GM12874 (cell line): ENCODE results near the gene TTBK1.

Experiments used
- TF ChIP-seq, protein P1 (sequence below): IDR thresholded peaks from 2 replicates; pipeline ENCODE4 v1.5.1; 2011; ENCODE audit warnings: low read depth, mild to moderate bottlenecking, control low read depth, low read length, moderate library complexity; ENCODE audit not compliant: insufficient read depth

TTBK1 gene

DNA sequence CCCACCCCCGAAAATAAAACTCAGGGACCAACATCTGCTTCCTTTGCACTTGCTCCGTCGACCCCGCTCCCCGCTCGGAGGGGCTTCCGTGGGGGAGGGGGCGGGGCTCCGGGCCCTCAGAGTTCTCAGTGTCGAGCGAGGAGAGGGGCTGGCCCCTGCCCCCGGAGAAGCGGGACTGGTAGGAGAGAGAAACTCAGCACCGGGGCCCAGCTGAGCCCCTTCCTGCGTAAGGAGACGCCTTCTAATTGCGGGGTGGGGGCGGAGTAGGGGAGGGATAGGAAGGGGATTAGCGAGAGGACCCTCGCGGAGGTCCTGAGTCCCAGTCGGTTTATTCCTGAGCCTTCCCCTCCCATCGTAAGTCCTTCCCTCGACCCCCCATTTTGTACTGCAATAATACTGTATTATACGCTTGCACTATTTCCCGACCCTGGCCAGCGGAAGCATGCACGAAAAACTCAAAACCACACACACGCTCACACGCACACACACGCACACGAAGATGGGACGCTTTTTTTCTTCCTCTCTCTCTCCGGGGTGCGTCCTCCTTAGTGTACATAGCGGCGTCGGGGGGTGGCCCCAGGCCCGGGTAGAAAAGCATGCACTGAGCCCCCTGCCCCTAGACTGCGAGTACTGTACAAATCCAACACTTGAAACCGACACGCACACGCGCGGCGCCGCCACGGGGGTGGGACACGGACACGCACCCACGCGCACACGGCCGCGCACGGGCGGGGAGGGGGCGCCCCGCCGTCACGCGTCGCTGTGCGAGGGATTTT is 32.7 kb downstream of the TTBK1 start:
- TF ChIP-seq, protein P1, sequence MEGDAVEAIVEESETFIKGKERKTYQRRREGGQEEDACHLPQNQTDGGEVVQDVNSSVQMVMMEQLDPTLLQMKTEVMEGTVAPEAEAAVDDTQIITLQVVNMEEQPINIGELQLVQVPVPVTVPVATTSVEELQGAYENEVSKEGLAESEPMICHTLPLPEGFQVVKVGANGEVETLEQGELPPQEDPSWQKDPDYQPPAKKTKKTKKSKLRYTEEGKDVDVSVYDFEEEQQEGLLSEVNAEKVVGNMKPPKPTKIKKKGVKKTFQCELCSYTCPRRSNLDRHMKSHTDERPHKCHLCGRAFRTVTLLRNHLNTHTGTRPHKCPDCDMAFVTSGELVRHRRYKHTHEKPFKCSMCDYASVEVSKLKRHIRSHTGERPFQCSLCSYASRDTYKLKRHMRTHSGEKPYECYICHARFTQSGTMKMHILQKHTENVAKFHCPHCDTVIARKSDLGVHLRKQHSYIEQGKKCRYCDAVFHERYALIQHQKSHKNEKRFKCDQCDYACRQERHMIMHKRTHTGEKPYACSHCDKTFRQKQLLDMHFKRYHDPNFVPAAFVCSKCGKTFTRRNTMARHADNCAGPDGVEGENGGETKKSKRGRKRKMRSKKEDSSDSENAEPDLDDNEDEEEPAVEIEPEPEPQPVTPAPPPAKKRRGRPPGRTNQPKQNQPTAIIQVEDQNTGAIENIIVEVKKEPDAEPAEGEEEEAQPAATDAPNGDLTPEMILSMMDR, result no peak

DNA sequence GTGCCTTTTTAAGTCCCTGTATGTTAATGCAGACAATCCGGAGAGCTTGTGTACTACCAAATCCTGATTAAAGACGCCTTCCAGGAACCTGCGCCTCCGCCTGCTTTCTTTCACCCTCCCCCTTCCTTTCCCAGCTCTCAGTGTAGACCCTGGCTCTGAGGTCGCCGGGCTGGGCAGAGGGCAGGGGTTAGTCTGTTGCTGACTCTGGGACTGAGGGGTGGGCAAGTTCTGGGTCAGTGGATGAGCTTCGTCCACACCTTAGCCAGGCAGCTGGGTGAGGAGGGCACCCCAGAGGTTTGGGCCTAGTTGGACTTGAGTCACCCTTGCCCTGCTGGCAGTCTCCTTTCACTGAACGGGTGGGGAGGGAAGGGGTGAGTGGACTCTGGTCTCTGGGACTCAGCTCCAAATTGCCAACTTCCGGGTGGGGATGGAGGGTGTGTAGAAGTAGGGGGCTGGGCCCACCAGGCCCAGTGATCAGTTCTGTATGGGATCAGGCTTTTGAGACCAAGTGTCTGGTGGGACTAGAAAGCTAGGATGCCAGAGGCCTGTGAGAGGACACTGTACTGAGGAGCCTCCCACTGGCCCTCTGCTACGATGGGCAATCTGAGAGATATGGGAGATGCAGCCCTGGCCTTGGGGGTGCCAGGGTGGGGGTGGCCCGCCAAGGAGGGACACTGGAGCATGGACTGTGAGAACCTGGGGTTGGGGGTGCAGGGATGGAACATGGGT is 33.5 kb downstream of the TTBK1 start:
- TF ChIP-seq, protein P1, result no peak

DNA sequence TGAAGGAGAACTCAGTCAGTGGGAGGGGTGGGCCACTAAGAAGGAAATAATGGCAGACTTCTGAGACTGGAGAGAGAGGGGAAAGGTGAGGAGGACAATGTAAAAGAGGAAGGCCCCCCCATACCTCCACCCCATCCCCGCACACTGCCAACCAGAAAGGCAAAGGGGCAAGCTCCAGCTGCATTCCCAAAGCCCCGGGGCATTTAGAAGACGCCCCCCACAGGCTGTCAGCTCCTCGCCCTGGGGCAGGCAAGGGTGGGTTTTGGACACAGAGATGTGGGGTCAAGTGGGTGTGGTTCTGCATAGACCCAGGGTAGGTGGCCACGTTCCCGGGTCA is 34.0 kb downstream of the TTBK1 start:
- TF ChIP-seq, protein P1, result no peak

DNA sequence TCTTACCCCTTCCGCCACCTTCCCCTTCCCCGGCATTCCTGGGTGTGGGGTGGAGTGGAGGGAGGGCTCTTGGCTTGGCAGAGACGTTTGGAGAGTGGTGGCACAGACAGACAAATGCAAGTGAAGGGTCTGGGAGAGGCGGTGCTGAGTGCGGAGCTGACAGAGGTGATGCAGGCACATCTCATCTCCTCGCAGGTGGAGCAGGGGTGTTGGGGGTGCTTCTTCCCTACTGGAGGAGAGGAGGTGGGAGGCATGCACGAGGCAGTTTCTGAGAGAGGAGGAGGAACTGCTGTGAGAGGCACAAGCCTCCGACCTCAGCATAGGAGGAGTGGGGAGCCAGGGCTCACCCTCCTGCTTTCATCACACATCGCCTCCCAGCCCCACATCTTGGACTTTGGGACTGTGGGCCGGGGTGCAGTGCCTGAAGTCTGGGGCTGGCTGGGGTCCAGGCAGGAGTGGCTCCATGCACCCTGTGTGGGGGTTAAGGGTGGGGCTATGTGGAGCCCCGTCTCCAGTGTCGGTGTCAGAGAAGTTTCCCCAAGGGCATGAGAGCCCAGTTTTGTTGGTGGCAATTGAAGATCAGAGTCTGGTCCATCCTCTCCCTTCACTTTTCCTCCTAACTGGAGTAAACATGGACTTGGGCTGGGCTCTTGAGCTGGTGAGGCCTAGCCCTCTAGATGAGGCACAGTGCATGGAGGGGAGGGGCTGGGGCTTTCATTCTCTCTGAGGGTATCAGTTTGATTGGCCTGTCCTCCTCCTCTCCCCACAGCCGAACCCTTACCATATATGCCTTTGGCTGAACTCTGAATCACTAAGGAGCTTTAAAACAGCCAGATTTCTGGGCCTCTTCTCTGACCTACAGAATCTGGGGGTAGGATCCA is 34.6 kb downstream of the TTBK1 start:
- TF ChIP-seq, protein P1, result no peak

DNA sequence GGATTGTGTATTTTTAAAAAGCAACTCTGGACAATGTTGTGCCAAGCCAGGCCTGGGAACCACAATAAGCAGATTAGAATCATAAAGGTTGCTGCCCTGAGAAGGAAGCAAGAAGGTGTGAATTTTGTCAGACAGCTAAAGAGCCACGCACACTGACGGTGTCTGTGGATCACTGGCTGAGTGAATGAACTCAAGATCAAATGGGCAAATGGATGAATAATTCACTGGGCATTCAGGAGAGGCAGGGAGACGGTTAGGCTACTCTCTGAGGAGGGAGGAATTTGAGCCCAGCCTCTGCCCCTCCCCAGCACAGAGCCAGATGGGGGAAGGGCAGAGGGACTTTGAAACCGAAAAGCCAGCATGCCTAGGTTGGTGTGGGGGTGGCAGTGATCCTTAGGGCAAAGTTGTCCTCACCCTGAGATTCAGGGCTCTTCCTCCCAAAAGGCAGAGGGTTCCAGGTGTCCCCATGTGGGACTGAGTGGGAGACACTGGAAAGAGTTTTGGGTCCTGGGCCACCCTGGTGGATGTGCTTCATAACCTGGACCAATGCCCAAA is 35.3 kb downstream of the TTBK1 start:
- TF ChIP-seq, protein P1, result no peak

DNA sequence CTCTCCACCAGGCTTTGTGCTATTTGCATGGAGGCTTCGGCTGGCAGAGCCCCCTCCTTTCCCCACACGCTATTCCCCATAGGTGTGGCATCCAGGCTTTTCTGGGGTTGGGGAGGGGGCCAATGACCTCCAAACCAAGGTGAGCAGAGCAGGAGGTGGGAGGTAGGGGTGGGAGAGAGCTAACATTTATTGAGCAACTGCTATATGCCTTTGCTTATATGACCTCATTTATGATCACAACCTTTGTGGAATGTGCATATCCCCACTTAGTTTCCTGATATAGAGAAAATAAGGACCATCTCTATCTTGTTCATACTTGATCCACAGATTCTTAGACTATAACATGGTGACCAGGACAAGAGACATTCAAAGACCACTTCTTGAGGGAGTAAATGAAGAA is 37.0 kb downstream of the TTBK1 start:
- TF ChIP-seq, protein P1, result no peak

DNA sequence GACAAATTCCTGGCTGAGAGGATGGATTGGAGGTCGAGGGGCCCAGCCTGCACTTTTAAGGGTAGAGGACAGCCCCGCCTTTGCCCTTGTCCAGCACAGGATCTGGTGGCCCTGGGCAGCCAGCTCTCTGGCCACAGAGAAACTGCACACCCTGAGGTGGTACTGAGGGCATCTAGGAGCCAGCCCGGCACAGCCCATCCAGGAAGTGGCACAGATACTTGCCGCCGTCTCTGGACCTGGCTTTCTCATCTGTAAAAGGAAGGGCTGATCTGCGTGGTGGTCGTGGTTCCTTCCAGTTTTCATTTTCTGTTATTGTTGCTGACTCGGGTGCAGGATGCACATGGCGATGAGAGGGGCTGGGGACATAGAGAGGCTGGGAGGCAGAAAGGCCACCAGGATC is 38.8 kb downstream of the TTBK1 start:
- TF ChIP-seq, protein P1, result no peak
